Colonic mucosa (tissue), 4 donors: ENCODE results near the gene GLB1L2. TPM values are rescaled to one million over a fixed set of nuclear protein-coding genes. Genes with fewer than 3 reads are reported as not detected.

Experiments
- DNase-seq: peaks from one replicate; pipeline ENCODE4 v3.0.0-alpha.2; 2020
- H3K27ac ChIP-seq: fragments of 200-600 bp; one replicate; pipeline ENCODE4 v1.8.0; 2021
- H3K27me3 ChIP-seq: fragments of 200-600 bp; one replicate; pipeline ENCODE4 v1.8.0; 2021
- H3K36me3 ChIP-seq: fragments of 200-600 bp; one replicate; pipeline ENCODE4 v1.8.0; 2021
- H3K4me1 ChIP-seq: fragments of 200-600 bp; one replicate; pipeline ENCODE4 v1.8.0; 2021; ENCODE audit warnings: mild to moderate bottlenecking
- H3K4me3 ChIP-seq: fragments of 200-600 bp; one replicate; pipeline ENCODE4 v1.8.0; 2021
- H3K9ac ChIP-seq, 2 donors: one replicate each; pipeline ENCODE4 v1.7.0; 2013; ENCODE audit warnings: control low read depth in 2 of 2, low read depth in 2 of 2, low read length in 2 of 2
- H3K9me3 ChIP-seq: fragments of 200-600 bp; one replicate; pipeline ENCODE4 v1.8.0; 2021
- intact Hi-C: fragments of 100-400 bp; cut with DNase I; formaldehyde crosslinking; loops from one replicate; pipeline ENCODE4 v1.14.1; 2022
- total RNA-seq, 2 donors: library from RNA; stranded (reverse); fragmentation: NEBNext Ultra II Directional in 1 of 2; extraction: Animal tissue kit (Norgen Biotek cat#: 25700) in 1 of 2; gene quantifications; one replicate each; pipeline ENCODE4 v1.2.1, GENCODE V29; 2021
- TF ChIP-seq, protein P1 (sequence below): fragments of 200-600 bp; IDR thresholded peaks from one replicate; pipeline ENCODE4 v1.8.0; 2022; ENCODE audit warnings: antibody characterized with exemption, mild to moderate bottlenecking
- donor health status: healthy.
- donor health status: DM: no; HTN: no; CAD: no.
- donor health status: DM: no; HTN: no; CAD: no.

Gene GLB1L2
- total RNA-seq, 2 donors from 2014 or later = 27.2 to 31.3 TPM

DNA sequence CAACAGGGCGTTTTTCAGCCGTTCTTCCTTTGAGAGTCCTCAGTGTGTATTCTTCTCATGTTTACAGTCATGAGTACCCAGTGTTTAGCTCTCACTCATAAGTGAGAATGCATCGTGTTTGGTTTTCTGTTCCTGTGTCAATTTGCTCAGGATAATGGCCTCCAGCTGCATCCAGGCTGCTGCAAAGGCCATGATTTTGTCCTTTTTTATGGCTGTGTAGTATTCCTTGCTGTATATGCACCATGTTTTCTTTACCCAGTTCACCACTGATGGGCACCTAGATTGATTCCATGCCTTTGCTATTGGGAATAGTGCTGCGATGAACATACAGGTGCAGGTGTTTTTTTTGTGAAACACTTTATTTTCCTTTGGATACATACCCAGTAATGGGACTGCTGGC, 56.8 kb downstream of the GLB1L2 start:
- no peaks in the 10 kb centered on the region for H3K36me3 ChIP-seq
- no peaks in the 10 kb centered on the region for H3K27me3 ChIP-seq
- H3K9me3 ChIP-seq = no peaks in the 10 kb centered on the region
- H3K4me3 ChIP-seq = no peak overlapping the region
- H3K4me1 ChIP-seq = no peaks in the 10 kb centered on the region
- no peak for DNase-seq
- no peak overlapping the region for H3K9ac ChIP-seq
- H3K27ac ChIP-seq = no peak overlapping the region
- TF ChIP-seq, protein P1, sequence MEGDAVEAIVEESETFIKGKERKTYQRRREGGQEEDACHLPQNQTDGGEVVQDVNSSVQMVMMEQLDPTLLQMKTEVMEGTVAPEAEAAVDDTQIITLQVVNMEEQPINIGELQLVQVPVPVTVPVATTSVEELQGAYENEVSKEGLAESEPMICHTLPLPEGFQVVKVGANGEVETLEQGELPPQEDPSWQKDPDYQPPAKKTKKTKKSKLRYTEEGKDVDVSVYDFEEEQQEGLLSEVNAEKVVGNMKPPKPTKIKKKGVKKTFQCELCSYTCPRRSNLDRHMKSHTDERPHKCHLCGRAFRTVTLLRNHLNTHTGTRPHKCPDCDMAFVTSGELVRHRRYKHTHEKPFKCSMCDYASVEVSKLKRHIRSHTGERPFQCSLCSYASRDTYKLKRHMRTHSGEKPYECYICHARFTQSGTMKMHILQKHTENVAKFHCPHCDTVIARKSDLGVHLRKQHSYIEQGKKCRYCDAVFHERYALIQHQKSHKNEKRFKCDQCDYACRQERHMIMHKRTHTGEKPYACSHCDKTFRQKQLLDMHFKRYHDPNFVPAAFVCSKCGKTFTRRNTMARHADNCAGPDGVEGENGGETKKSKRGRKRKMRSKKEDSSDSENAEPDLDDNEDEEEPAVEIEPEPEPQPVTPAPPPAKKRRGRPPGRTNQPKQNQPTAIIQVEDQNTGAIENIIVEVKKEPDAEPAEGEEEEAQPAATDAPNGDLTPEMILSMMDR = no peak
- intact Hi-C loops = no loop called here

DNA sequence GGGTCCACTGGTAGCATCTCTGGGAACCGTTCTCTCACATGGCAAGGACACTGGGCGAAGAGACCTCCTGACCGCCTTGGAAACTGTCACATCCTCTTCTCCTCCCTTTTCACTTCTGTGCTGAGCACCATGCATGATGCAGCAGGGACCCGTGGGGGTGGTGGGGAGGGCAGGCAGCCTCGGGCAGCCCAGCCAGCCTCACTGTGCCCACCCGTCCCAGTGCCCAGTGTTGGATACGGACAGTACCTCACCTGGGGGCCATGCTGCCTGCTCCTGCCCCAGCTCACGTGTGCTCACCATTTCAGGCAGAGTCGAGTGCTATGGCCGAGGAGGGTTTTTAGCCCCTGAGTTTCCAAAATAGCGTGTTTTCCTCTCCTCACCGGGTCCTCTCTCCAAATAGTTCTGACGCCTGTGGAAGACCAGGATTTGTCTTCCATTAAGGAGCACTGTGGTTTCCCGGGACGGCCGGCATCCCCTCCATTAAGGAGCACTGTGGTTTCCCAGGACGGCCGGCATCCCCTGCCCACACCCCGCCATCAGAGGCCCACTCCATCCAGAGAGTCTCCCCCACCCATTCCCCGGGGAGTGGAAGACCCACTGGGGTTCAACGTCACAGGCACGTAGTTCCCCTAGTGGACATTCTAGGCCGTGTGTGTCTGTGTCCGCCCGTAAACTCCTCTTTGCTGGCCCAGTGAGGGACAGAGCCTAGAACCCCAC, 57.8 kb downstream of the GLB1L2 start:
- Histone ChIP-seq H3K27me3 (no peaks in the 10 kb centered on the region), H3K9me3 (no peaks in the 10 kb centered on the region), H3K27ac (no peak overlapping the region), H3K36me3 (no peaks in the 10 kb centered on the region), H3K9ac (no peak overlapping the region), H3K4me1 (no peaks in the 10 kb centered on the region), H3K4me3 (no peak overlapping the region)
- TF ChIP-seq, protein P1 = no peak
- no peak for DNase-seq
- intact Hi-C loops = loop anchor here (5.0 kb wide), 1 partner anchor 188 kb away; no protein-coding TSS in a partner anchor

DNA sequence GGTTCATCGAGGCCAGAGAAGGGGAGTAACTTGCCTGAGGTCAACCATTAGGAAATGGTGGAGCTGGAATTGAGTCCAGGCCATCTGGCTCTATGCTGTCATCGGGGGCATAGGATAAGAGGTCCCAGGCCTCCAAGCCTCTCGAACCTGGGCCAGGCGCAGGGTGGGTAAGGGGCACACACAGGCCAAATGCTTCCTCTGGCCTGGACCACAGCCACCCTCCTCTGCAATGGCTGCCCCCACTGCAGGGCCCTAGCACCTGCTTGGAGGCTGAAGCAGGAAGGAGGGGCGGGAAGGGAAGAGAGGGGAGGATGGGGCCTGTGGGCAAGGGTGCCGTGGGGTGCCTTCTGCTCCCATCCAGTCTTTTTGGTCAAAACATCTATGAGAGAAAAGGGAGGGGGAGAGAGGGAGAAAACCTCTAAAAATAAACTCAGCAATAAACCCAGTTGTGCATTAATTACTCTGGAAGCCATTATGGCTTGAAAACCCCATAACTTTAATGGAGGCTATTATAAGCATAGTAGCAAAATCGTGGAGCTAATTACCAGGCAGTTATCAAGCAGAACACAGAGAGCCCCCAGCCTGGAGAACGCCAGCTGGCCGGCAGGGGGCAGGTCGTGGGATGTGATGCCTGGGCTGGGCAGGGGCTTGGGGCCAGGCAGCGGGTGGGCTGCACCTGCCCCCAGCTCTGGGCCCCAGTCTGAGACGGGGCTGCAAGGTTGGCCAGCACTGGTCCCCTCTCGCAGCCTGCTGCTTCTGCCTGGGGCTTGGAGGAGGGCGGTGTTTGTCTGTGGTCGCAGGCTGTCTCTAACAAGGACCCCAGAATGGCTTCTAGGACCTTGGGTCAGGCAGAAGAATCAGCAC, 59.1 kb downstream of the GLB1L2 start:
- DNase-seq = no peak
- H3K9ac ChIP-seq = no peak overlapping the region
- intact Hi-C loops = loop anchor here (5.0 kb wide), 1 partner anchor 186 kb away; no protein-coding TSS in a partner anchor
- H3K27me3 ChIP-seq = no peaks in the 10 kb centered on the region
- TF ChIP-seq, protein P1 = no peak
- no peaks in the 10 kb centered on the region for H3K9me3 ChIP-seq
- H3K4me1 ChIP-seq = no peaks in the 10 kb centered on the region
- no peak overlapping the region for H3K4me3 ChIP-seq
- no peak overlapping the region for H3K27ac ChIP-seq
- H3K36me3 ChIP-seq = no peaks in the 10 kb centered on the region

DNA sequence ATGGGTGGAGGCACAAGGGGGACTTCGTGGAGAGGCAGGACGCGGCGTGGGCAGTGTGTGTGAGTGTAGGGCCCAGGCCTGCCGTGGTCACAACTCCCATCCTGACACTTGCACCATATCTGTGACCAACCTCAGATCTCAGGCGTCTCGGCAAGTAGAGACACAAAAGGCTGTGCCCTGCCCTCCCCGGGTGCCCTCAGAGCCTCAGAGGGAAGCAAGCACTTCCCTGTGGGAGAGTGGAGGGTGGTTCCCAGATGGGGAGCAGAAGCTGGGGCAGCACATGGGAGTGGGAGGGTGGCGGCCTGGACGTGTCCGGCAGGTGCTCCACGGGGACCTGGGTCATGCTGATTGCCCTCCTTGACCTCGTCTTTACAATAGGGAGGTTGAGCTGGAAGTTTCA, 59.9 kb downstream of the GLB1L2 start:
- no peak for DNase-seq
- no peaks in the 10 kb centered on the region for H3K36me3 ChIP-seq
- no peak overlapping the region for H3K4me3 ChIP-seq
- no peak overlapping the region for H3K27ac ChIP-seq
- H3K27me3 ChIP-seq = no peaks in the 10 kb centered on the region
- intact Hi-C loops = loop anchor here (5.0 kb wide), 1 partner anchor 186 kb away; no protein-coding TSS in a partner anchor
- no peak overlapping the region for H3K9ac ChIP-seq
- TF ChIP-seq, protein P1 = no peak
- no peaks in the 10 kb centered on the region for H3K9me3 ChIP-seq
- H3K4me1 ChIP-seq = no peaks in the 10 kb centered on the region

DNA sequence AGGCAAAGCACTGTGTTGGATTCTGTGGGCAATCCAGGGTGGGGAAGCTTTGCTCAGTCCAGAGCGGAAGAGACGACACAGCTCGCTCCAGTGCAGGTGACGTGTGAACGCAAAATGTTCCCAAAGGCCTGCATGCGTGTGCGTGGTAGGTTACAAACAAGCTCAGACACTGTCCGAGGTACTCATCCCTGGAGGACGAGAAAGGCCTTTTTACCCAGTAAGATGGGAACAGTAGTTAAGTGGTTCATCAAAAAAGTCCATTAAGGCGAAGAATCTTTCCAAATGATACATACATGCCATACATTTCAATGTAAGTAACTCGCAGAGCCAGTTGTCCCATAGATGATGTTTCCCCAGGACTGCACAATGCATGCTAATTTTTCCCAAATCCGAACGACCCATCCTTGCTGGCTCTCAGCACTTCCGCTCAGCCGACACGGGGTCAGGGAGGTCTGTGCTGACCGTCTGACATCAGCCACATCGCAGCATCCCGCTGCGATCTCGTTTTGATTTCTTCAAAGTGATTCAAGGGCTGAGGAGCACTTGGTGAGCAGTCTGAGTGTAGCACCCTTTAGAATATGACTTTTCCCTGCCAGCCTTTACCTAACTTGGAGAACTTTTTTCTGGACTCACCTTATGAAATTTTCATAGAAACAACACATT, 61.3 kb downstream of the GLB1L2 start:
- H3K4me1 ChIP-seq = no peaks in the 10 kb centered on the region
- TF ChIP-seq, protein P1 = no peak
- no peak for DNase-seq

More for the DNA sequence above, 61.3 kb downstream of the GLB1L2 start:
- H3K27ac ChIP-seq = no peak overlapping the region
- H3K4me3 ChIP-seq = no peak overlapping the region
- no peaks in the 10 kb centered on the region for H3K9me3 ChIP-seq
- H3K36me3 ChIP-seq = no peaks in the 10 kb centered on the region
- no peaks in the 10 kb centered on the region for H3K27me3 ChIP-seq
- H3K9ac ChIP-seq = no peak overlapping the region
- intact Hi-C loops = loop anchor here (5.0 kb wide), 1 partner anchor 184 kb away; no protein-coding TSS in a partner anchor
